Lung (tissue), 12 donors: ENCODE results near the gene WASL. TPM values are rescaled to one million over a fixed set of nuclear protein-coding genes. Genes with fewer than 3 reads are reported as not detected.
"Not testable (repeated sequence)": the region's sequence is repeated elsewhere in the genome, so short reads cannot be mapped to it uniquely, and the experiment has no call there.

Source experiments
- ATAC-seq: fragments of 200-7000 bp; cut with Tn5 transposase; one replicate; pipeline ENCODE4 v1.9.1; 2020; ENCODE audit warnings: moderate number of reproducible peaks; ENCODE audit not compliant: insufficient read depth, low FRiP score
- DNase-seq, 3 donors: peaks; one replicate each; pipeline ENCODE4 v3.0.0-alpha.2; 2013 to 2017
- H3K27ac ChIP-seq, 2 donors: one replicate each; pipeline ENCODE4 v1.5.1; 2013; ENCODE audit warnings: mild to moderate bottlenecking in 2 of 2, moderate library complexity in 2 of 2, control low read depth in 1 of 2, inconsistent platforms in 1 of 2, low read depth in 1 of 2, low read length in 1 of 2
- H3K27me3 ChIP-seq, 3 donors: one replicate each; pipeline ENCODE4 v1.5.1; 2013; ENCODE audit warnings: low read length in 2 of 3; ENCODE audit not compliant: control insufficient read depth in 3 of 3, insufficient read depth in 3 of 3
- H3K36me3 ChIP-seq, 4 donors: one replicate each; pipeline ENCODE4 v1.5.1; 2013; ENCODE audit warnings: low read length in 4 of 4, mild to moderate bottlenecking in 1 of 4, moderate library complexity in 1 of 4; ENCODE audit not compliant: control insufficient read depth in 4 of 4, insufficient read depth in 4 of 4
- H3K4me1 ChIP-seq, 5 donors: one replicate each; pipeline ENCODE4 v1.5.1; 2013; ENCODE audit warnings: low read length in 5 of 5, mild to moderate bottlenecking in 2 of 5, moderate library complexity in 1 of 5; ENCODE audit not compliant: control insufficient read depth in 5 of 5, insufficient read depth in 5 of 5
- H3K4me3 ChIP-seq: one replicate; pipeline ENCODE4 v1.5.1; 2013; ENCODE audit warnings: mild to moderate bottlenecking, control low read depth, moderate library complexity
- H3K9ac ChIP-seq, 2 donors: one replicate each; pipeline ENCODE4 v1.5.1; 2013; ENCODE audit warnings: low read length in 2 of 2, control low read depth in 1 of 2; ENCODE audit not compliant: insufficient read depth in 1 of 2
- H3K9me3 ChIP-seq, 4 donors: one replicate each; pipeline ENCODE4 v1.5.1; 2013; ENCODE audit warnings: low read length in 3 of 4, mild to moderate bottlenecking in 1 of 4, moderate library complexity in 1 of 4; ENCODE audit not compliant: control insufficient read depth in 4 of 4, insufficient read depth in 3 of 4
- WGBS, 2 donors: extraction: QIAGEN DNeasy Blood & Tissue Kit; methylation state at CpG; one replicate each; pipeline ENCODE4 v1.1.7; 2013; 5-methylcytosine and 5-hydroxymethylcytosine counted together
- polyA plus RNA-seq, 2 donors: library from polyadenylated mRNA; stranded (reverse); fragments of 200-250 nt; gene quantifications; one replicate each; pipeline ENCODE4 v1.2.1, GENCODE V29; 2013
- total RNA-seq, 2 donors: library from RNA; depleted of rRNA in 1 of 2; stranded (reverse); fragments of >200 nt in 1 of 2; gene quantifications; one replicate each; pipeline ENCODE4 v1.2.1, GENCODE V29; 2014 to 2021
- TF ChIP-seq, protein P1 (sequence below): IDR thresholded peaks from 2 replicates; pipeline ENCODE4 v1.5.1; 2012; ENCODE audit warnings: mild to moderate bottlenecking; ENCODE audit errors: control extremely low read depth, extremely low read depth
- donor health status: control.
- donor health status: control.
- donor health status: Bipolar disorder and iron deficiency.
- donor health status: healthy.
- donor health status: DM: yes; HTN: yes; CAD: no.

WASL gene
- total and polyA plus RNA-seq, 4 donors, result 11.8 to 52.7 (median 22.2) TPM

GRCh38 chr7:123637203-123637602 is 111.6 kb downstream of the WASL start:
- Histone ChIP-seq H3K9ac (no peak overlapping the region), H3K9me3 (no peaks in the 10 kb centered on the region), H3K36me3 (no peaks in the 10 kb centered on the region), H3K4me1 (peaks cover 0 to 17% (median 0%) of the 10 kb centered on the region in 5 donors), H3K27ac (peak overlapping the region in 1 of 2 donors; percentile 49), H3K27me3 (no peaks in the 10 kb centered on the region), H3K4me3 (no peak overlapping the region)
- no peak for DNase-seq
- no peak for ATAC-seq
- TF ChIP-seq, protein P1, sequence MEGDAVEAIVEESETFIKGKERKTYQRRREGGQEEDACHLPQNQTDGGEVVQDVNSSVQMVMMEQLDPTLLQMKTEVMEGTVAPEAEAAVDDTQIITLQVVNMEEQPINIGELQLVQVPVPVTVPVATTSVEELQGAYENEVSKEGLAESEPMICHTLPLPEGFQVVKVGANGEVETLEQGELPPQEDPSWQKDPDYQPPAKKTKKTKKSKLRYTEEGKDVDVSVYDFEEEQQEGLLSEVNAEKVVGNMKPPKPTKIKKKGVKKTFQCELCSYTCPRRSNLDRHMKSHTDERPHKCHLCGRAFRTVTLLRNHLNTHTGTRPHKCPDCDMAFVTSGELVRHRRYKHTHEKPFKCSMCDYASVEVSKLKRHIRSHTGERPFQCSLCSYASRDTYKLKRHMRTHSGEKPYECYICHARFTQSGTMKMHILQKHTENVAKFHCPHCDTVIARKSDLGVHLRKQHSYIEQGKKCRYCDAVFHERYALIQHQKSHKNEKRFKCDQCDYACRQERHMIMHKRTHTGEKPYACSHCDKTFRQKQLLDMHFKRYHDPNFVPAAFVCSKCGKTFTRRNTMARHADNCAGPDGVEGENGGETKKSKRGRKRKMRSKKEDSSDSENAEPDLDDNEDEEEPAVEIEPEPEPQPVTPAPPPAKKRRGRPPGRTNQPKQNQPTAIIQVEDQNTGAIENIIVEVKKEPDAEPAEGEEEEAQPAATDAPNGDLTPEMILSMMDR, result no peak
- WGBS, 2 donors, result 64 to 67% methylated on average over 3 of the region's 3 CpGs

GRCh38 chr7:123635551-123636359 is 113.0 kb downstream of the WASL start:
- TF ChIP-seq, protein P1, result peak; percentile 12

DNA sequence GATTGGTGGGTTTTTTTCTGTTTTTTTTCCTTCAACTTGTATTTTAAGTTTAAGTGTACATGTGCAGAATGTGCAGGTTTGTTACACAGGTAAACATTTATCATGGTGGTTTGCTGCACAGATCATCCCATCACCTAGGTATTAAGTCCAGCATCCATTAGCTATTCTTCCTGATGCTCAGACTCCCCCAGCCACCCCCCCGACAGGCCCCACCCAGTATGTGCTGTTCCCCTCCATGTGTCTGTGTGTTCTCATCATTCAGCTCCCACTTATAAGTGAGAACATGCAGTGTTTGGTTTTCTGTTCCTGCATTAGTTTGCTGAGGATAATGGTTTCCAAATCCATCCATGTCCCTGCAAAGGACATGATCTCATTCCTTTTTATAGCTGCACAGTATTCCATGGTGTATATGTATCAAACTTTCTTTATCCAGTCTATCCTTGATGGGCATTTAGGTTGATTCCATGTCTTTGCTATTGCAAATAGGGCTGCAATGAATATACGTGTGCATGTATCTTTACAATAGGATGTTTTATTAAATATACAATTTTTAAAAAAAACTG is 114.7 kb downstream of the WASL start:
- 84 to 87% methylated on average over 2 of the region's 2 CpGs for WGBS, 2 donors
- DNase-seq, H3K27ac ChIP-seq, H3K27me3 ChIP-seq, H3K4me3 ChIP-seq, H3K9ac ChIP-seq, H3K9me3 ChIP-seq, H3K36me3 ChIP-seq, ATAC-seq: not testable (repeated sequence)
- H3K4me1 ChIP-seq, result peaks cover 0 to 13% (median 0%) of the 10 kb centered on the region in 5 donors

More at GRCh38 chr7:123635551-123636359, 113.0 kb downstream of the WASL start:
- Histone ChIP-seq H3K9me3 (no peaks in the 10 kb centered on the region), H3K27me3 (no peaks in the 10 kb centered on the region), H3K27ac (no peak overlapping the region), H3K4me1 (peaks cover 0 to 13% (median 0%) of the 10 kb centered on the region in 5 donors), H3K4me3 (no peak overlapping the region), H3K36me3 (no peaks in the 10 kb centered on the region), H3K9ac (no peak overlapping the region)
- peak in 2 of 3 donors; percentile 60 to 67 for DNase-seq
- WGBS, 2 donors, result 48 to 51% methylated on average over 4 of the region's 4 CpGs
- no peak for ATAC-seq

DNA sequence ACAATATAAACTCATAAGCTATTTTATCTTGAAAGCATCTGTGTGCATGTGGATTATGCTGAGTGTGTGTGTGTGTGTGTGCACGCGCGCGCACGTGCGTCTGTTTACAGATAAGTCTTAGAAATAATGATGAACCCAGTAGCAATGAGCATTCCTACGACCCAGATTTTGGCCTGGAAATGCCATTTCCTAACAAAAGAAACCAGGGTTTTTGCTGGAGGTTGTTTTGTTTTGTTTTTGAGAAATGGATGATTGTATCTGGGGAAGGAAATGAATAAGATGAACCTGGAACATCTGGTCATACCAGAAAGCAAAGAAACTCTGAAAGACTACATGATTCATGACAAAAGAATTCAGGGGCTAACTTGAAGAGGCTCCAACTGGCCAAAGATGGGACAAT is 115.2 kb downstream of the WASL start:
- H3K27ac ChIP-seq, result no peak overlapping the region
- no peak overlapping the region for H3K4me3 ChIP-seq
- TF ChIP-seq, protein P1, result no peak
- DNase-seq, result no peak
- no peaks in the 10 kb centered on the region for H3K9me3 ChIP-seq
- WGBS, 2 donors, result 72 to 78% methylated on average over 7 of the region's 7 CpGs
- no peak overlapping the region for H3K9ac ChIP-seq
- no peaks in the 10 kb centered on the region for H3K36me3 ChIP-seq
- peaks cover 0 to 13% (median 0%) of the 10 kb centered on the region in 5 donors for H3K4me1 ChIP-seq
- H3K27me3 ChIP-seq, result no peaks in the 10 kb centered on the region
- no peak for ATAC-seq
